Right lobe of liver (tissue), 4 donors: ENCODE data around the gene GNAL.

Experiments
- CTCF ChIP-seq, 4 donors: fragments of 200-600 bp in 3 of 4; fragments of 450-650 bp in 1 of 4; IDR thresholded peaks; one replicate each; pipeline versions ENCODE4 v1.5.1 to v1.8.0; 2016 to 2022; ENCODE audit warnings: antibody characterized with exemption in 4 of 4, mild to moderate bottlenecking in 2 of 4
- POLR2A ChIP-seq: fragments of 450-650 bp; IDR thresholded peaks from one replicate; pipeline ENCODE4 v1.6.1; 2017; ENCODE audit warnings: antibody characterized with exemption, mild to moderate bottlenecking
- donor health status: DM: no; HTN: no; CAD: no.
- donor health status: DM: no; HTN: no; CAD: no.
- donor health status: DM: no; HTN: yes; CAD: no.

GRCh38 chr18:11661430-11661829 lies 27.6 kb upstream of the GNAL start:
- no peak for TF ChIP-seq CTCF (IDR thresholded peaks at IDR 0.05)
- no peak for TF ChIP-seq POLR2A
